Gastrocnemius medialis (tissue), 4 donors: ENCODE data around the gene ATP6V0A1. TPM values are rescaled to one million over a fixed set of nuclear protein-coding genes. Genes with fewer than 3 reads are reported as not detected.

Experiments used
- ATAC-seq, 2 donors: fragments of 150-250 bp; one replicate each; pipeline ENCODE4 v1.9.1; 2016
- DNase-seq, 2 donors: peaks; one replicate each; pipeline ENCODE4 v3.0.0-alpha.2; 2019
- H3K27ac ChIP-seq, 4 donors: fragments of 200-600 bp; sonication (generic); 1 replicate in 1 of 4; 2 replicates in 3 of 4; pipeline ENCODE4 v1.5.1; 2016 to 2018; ENCODE audit warnings: mild to moderate bottlenecking in 2 of 4, moderate library complexity in 1 of 4
- H3K27me3 ChIP-seq, 3 donors: fragments of 200-600 bp; sonication (generic) in 2 of 3; 1 replicate in 1 of 3; 2 replicates in 2 of 3; pipeline versions ENCODE4 v1.5.1 to v1.6.0; 2016 to 2019; ENCODE audit warnings: mild to moderate bottlenecking in 1 of 3, moderate library complexity in 1 of 3
- H3K36me3 ChIP-seq, 2 donors: fragments of 200-600 bp; sonication (generic) in 1 of 2; one replicate each; pipeline ENCODE4 v1.5.1; 2017 to 2018
- H3K4me1 ChIP-seq, 2 donors: fragments of 200-600 bp; sonication (generic) in 1 of 2; one replicate each; pipeline ENCODE4 v1.5.1; 2016 to 2017; ENCODE audit warnings: mild to moderate bottlenecking in 2 of 2
- H3K4me3 ChIP-seq, 4 donors: fragments of 200-600 bp; sonication (generic) in 3 of 4; 1 replicate in 1 of 4; 2 replicates in 3 of 4; pipeline ENCODE4 v1.5.1; 2016 to 2019; ENCODE audit warnings: mild to moderate bottlenecking in 2 of 4
- H3K9me3 ChIP-seq, 3 donors: fragments of 200-600 bp; sonication (generic) in 2 of 3; 1 replicate in 1 of 3; 2 replicates in 2 of 3; pipeline ENCODE4 v1.5.1; 2016 to 2019
- CTCF ChIP-seq, 5 experiments: fragments of 450-650 bp in 3 of 5; fragments of 200-600 bp in 2 of 5; sonication (generic) in 2 of 5; IDR thresholded peaks in 4 of 5; conservative IDR thresholded peaks in 1 of 5; 1 replicate in 4 of 5; 2 replicates in 1 of 5; pipeline ENCODE4 v1.5.1; 2016 to 2019; ENCODE audit warnings: antibody characterized with exemption in 5 of 5, mild to moderate bottlenecking in 3 of 5, moderate library complexity in 3 of 5
- POLR2A ChIP-seq, 2 donors: fragments of 450-650 bp; IDR thresholded peaks; one replicate each; pipeline ENCODE4 v1.6.1; 2017; ENCODE audit warnings: antibody characterized with exemption in 2 of 2, mild to moderate bottlenecking in 2 of 2, moderate library complexity in 2 of 2
- in situ Hi-C, 4 donors: fragments of 200-750 bp; cut with MboI; loops; one replicate each; pipeline versions ENCODE4 v1.15.0 to v1.8.0; 2017; ENCODE audit warnings: low sequenced_read_pairs in 4 of 4
- intact Hi-C: fragments of 100-400 bp; cut with DNase I; formaldehyde crosslinking; loops from one replicate; pipeline ENCODE4 v1.15.1; 2023; ENCODE audit warnings: low total_unique reads
- total RNA-seq, 4 donors: library from RNA; depleted of rRNA; stranded (reverse); fragments of >200 nt; gene quantifications; one replicate each; pipeline versions ENCODE4 v1.1.0 to v1.2.3, GENCODE V29; 2016

ATP6V0A1 gene
- total RNA-seq, 4 donors from 2014 or later = 65.3 to 138 (median 95.3) TPM

DNA sequence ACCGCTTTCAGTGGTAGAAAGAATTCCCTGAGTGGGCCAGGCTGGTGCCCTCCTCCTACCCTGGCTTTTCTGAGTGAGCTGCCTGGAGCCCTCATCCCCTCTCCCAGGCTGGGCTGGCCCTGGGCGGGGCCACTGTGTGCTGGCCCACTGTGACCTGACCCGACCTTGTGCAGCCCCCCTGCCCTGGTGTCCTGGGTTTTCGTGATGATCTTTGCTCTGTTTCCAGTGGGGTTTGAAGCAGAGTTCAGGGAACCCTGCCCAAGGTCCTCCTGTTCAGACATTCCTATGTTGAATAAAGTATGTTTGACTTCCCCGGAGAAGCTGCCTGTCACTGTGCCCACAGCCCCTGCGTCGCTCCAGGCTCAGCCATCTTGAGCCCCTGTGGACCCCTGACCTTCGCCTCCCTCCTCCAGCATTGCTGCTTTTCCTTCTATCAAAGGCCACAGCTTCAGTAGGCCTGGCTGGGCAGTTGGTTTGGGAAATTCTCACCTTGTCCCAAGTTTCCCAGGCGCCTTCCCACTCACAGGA, 63.6 kb downstream of the ATP6V0A1 start:
- H3K27ac ChIP-seq = peak overlapping the region; percentile 77 to 89 (median 86)
- H3K4me3 ChIP-seq = no peak overlapping the region
- no peaks in the 10 kb centered on the region for H3K9me3 ChIP-seq
- H3K4me1 ChIP-seq = peaks cover 78 to 81% of the 10 kb centered on the region in 2 donors
- ATAC-seq (no peak), DNase-seq (no peak)
- intact Hi-C loops = no loop called here
- no peaks in the 10 kb centered on the region for H3K27me3 ChIP-seq
- H3K36me3 ChIP-seq = peaks cover 0 to 17% of the 10 kb centered on the region in 2 donors
- in situ Hi-C loops = loop anchor here in 1 of 4 donors (10.0 kb wide), 1 partner anchor 108 kb away; no protein-coding TSS in a partner anchor
- TF ChIP-seq POLR2A (IDR thresholded peaks at IDR 0.05) = no peak
- no peak for TF ChIP-seq CTCF (IDR thresholded peaks at IDR 0.05 in 4 of 5, conservative IDR thresholded peaks at IDR 0.05 in 1 of 5)

DNA sequence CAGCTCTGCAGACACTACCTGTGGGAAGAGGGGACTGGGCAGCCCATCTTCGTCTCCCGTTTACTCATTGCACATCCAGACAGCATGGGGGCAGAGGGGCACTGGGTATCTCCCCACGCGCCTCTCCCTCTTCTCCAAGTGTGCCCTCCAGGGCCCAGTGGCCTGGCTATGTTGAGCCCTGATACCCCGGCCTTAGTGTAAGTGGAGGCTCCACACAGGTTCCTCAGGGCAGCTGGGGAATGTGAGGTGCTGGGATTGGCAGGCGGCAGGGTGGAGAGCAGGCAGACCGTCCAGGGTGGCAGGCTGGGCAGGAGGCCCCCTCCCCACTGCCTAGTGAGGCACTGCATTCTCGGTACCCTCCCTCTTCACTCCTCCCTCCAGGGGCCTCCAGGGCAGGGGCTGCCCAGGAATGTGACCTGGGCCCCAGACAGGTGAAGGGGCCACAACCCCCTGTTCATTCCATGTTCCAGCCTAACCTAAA, 64.2 kb downstream of the ATP6V0A1 start:
- no peak for ATAC-seq
- intact Hi-C loops = no loop called here
- H3K4me1 ChIP-seq = peaks cover 76% of the 10 kb centered on the region in 2 donors

DNA sequence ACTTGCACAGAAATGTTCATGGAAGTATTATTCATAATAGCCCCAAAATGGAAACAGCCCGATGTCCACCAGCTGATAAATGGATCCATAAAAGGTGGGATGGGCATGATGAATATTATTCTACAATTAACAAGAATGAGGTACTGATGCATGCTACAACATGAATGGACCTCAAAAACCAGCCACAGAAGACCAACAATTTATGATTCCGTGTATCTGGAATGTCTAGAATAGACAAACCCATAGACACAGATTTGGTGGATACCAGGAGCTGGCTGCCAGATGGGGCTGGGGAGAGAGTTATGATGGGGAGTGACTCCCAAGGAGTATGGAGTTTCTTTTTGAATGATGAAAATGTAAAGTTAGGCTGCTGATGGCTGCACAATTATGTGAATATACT, 66.5 kb downstream of the ATP6V0A1 start:
- no peak for DNase-seq
- in situ Hi-C loops = loop anchor here in 3 of 4 donors (5.0 to 10.0 kb wide), 2 partner anchors 110 to 203 kb away; no protein-coding TSS in a partner anchor
- H3K4me3 ChIP-seq = no peak overlapping the region
- H3K36me3 ChIP-seq = peaks cover 0 to 17% of the 10 kb centered on the region in 2 donors
- no peak for ATAC-seq
- TF ChIP-seq CTCF (IDR thresholded peaks at IDR 0.05 in 4 of 5, conservative IDR thresholded peaks at IDR 0.05 in 1 of 5) (no peak), POLR2A (IDR thresholded peaks at IDR 0.05) (no peak)
- H3K9me3 ChIP-seq = no peaks in the 10 kb centered on the region
- intact Hi-C loops = loop anchor here (5.0 kb wide), 1 partner anchor 103 kb away; the partner anchor contains the start of gene CAVIN1
- H3K27ac ChIP-seq = peak overlapping the region; percentile 77 to 89 (median 86)
- peaks cover 52 to 58% of the 10 kb centered on the region in 2 donors for H3K4me1 ChIP-seq
- H3K27me3 ChIP-seq = no peaks in the 10 kb centered on the region

More for the DNA sequence above, 64.2 kb downstream of the ATP6V0A1 start:
- no peak for DNase-seq
- Histone ChIP-seq H3K4me3 (no peak overlapping the region), H3K36me3 (peaks cover 0 to 17% of the 10 kb centered on the region in 2 donors), H3K9me3 (no peaks in the 10 kb centered on the region), H3K27ac (peak overlapping the region; percentile 77 to 89 (median 86)), H3K27me3 (no peaks in the 10 kb centered on the region)
- TF ChIP-seq POLR2A (IDR thresholded peaks at IDR 0.05) (no peak), CTCF (IDR thresholded peaks at IDR 0.05 in 4 of 5, conservative IDR thresholded peaks at IDR 0.05 in 1 of 5) (no peak)
- in situ Hi-C loops = loop anchor here in 1 of 4 donors (10.0 kb wide), 1 partner anchor 108 kb away; no protein-coding TSS in a partner anchor

DNA sequence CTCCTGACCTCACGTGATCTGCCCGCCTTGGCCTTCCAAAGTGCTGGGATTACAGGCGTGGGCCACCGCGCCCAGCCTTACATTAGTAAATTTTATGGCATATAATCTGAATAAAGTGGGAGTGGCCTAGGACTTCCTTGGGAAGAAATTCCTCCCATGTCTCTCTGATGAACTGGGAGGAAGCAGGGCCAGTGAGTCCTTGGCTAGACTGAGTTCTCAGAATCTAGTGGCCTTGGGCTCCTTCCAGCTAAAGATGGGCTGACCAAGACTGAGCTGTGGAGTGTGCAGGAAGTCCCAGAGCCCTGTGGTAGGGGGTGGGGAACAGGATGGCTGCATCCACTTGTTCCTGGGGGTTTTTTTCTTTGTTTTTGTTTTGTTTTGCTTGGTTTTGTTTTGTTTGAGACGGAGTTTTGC, 67.4 kb downstream of the ATP6V0A1 start:
- in situ Hi-C loops (loop anchor here in 3 of 4 donors (5.0 to 10.0 kb wide), 2 partner anchors 111 to 204 kb away; no protein-coding TSS in a partner anchor), intact Hi-C loops (loop anchor here (5.0 kb wide), 1 partner anchor 104 kb away; the partner anchor contains the start of gene CAVIN1)
- TF ChIP-seq POLR2A (IDR thresholded peaks at IDR 0.05) (no peak), CTCF (IDR thresholded peaks at IDR 0.05 in 4 of 5, conservative IDR thresholded peaks at IDR 0.05 in 1 of 5) (no peak)
- DNase-seq (peak in 1 of 2 donors; percentile 54), ATAC-seq (peak; percentile 28 to 31)
- no peaks in the 10 kb centered on the region for H3K9me3 ChIP-seq
- no peaks in the 10 kb centered on the region for H3K27me3 ChIP-seq
- peaks cover 0 to 14% of the 10 kb centered on the region in 2 donors for H3K36me3 ChIP-seq
- no peak overlapping the region for H3K4me3 ChIP-seq
- H3K4me1 ChIP-seq = peaks cover 44 to 50% of the 10 kb centered on the region in 2 donors
- H3K27ac ChIP-seq = peak overlapping the region; percentile 77 to 89 (median 86)
